Myocyte (in vitro differentiated cells): ENCODE results near the gene ANKRD36C. TPM values are rescaled to one million over a fixed set of nuclear protein-coding genes. Genes with fewer than 3 reads are reported as not detected.
"Not testable (repeated sequence)": the region's sequence is repeated elsewhere in the genome, so short reads cannot be mapped to it uniquely, and the experiment has no call there.

ENCODE experiments used
- DNase-seq: peaks from one replicate; pipeline ENCODE4 v3.0.0-alpha.2; 2012; ENCODE audit warnings: low read depth
- polyA plus RNA-seq: library from polyadenylated mRNA; unstranded; fragments of >200 nt; gene quantifications from one replicate; pipeline ENCODE4 v1.2.1, GENCODE V29; 2012; ENCODE audit warnings: missing spikeins
- total RNA-seq: library from RNA; depleted of rRNA; stranded (reverse); fragments of >200 nt; gene quantifications from 2 replicates; pipeline ENCODE4 v1.2.3, GENCODE V29; 2014

Gene ANKRD36C
- total RNA-seq, result 16.6 and 29.1 TPM in 2 replicates
- 3.4 TPM for polyA plus RNA-seq

DNA sequence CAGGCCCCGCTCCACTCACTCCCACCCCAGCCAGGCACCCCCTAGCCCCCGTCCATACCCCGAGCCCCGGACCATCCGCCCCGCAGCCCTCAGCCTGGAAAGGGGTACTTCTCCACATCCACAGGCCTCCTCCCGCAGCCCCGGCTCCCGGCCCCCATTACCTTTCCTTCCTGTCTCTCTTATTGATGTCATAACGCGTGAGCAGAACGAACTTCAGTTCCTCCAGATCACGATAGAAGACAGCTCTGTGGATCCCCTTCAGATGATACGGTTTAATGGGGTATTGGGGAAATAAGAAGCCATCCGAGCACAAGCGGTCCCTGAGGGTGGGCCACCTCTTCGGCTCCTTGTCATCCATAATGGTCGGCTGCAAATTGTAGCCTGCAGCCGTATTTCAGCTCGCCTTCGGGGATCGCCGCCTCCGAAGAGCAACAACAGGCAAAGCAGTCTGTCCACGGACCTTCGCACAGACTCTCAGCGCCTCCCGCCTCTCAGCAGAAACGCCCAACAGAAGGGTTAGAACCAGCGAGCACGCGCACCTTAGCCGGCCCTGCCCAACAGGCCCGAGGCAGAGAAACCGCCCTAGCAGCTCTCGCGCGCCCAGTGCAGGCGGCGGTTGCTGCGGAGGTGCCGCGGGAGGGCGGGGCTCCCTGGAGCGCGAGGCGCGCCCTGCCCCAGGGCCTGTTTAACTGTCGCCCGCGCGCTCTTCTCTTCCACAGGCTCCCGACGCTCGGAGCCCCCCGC is at the start of gene ANKRD36C:
Gene ANKRD36C (minus strand): TSS at position 474 of the 744 bp plus-strand sequence. CDS start 116 bp downstream, at position 358.
- DNase-seq, result peak; percentile 32

DNA sequence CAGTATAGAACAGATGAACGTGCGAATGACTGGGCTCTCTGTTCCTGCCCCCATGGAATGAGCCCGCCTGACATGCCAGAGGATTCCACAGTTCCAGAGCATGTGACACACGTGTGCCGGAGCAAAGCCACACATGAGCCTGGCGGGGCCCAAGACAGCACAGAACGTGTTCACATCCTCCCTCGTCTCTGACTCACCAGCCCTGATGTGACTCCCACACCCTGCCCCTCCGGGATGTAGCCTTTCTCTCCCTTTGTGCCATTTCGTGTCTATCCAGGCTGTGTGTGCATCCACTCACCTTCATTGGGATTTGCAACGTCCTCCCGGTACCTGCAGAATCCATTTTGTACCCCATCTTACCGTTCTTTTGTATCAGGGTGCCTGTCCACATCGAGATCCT is 43.9 kb upstream of the ANKRD36C start:
- DNase-seq, result not testable (repeated sequence)

GRCh38 chr2:96034792-96035191 is 43.2 kb upstream of the ANKRD36C start, which contains the start of gene GPAT2:
GPAT2 (minus strand) TSS chr2:96034916; CDS start chr2:96032359, 2,557 bp downstream.
- DNase-seq, result not testable (repeated sequence)

- DNase-seq, result not testable (repeated sequence)
Measured at GRCh38 chr2:96033997-96034396, 42.4 kb upstream of the ANKRD36C start.

GRCh38 chr2:96027725-96028325 is 36.2 kb upstream of the ANKRD36C start:
- DNase-seq, result not testable (repeated sequence)

DNA sequence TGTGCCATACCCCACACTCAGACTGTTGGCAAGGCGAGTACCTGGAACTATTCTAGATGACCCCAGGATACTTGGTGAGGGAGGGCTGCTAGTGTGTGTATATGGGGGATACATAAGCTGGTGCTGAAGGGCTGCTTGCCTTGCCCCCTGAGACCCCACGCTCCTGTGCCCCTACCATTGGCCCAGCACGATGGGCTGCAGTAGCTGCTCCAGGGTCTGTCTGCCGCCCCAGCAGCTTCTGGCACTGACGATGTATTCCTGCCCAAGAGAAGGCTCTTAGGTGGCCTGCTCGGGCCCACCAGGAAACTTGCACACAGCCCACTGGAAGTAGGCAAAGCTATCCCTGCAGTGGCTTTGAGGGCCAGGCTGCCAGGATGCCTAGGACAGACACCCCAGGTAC is 34.1 kb upstream of the ANKRD36C start:
- DNase-seq, result not testable (repeated sequence)

DNA sequence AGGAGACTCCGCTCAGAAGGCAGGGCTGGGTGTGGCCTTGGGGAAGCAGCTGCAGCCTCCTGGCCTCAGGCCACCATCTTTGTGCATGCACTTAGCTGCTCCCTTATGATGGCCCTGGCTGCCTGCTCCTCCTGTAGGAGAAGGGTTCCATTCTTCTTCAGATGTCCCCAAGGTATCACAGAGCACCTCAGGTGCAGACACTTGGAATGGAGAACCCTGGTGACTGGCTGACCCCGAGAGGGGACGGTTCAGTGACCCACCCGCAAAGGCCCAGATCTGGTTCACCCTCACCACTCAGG is 33.5 kb upstream of the ANKRD36C start:
- DNase-seq, result peak; percentile 53

GRCh38 chr2:96024336-96025193 is 32.9 kb upstream of the ANKRD36C start:
- no peak for DNase-seq

DNA sequence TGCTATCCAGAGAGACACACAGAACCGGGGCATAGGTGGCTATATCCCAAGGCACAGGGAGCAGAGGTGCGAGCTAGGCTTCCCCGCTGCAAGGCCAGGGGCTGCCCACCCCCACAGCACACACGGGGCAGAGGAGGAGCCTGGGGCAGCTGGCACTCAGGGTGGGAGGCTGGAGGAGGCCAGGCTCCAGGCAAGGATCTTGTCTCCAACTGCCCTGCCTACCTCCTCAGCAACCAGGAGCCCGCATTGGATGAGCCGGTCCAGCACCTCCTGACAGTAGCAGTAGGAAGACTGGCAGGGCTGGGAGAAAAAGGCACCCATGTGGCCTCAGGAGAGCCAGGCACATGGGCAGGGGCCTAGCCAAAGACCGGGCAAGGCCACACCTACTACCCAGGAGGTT is 32.1 kb upstream of the ANKRD36C start:
- DNase-seq, result not testable (repeated sequence)

DNA sequence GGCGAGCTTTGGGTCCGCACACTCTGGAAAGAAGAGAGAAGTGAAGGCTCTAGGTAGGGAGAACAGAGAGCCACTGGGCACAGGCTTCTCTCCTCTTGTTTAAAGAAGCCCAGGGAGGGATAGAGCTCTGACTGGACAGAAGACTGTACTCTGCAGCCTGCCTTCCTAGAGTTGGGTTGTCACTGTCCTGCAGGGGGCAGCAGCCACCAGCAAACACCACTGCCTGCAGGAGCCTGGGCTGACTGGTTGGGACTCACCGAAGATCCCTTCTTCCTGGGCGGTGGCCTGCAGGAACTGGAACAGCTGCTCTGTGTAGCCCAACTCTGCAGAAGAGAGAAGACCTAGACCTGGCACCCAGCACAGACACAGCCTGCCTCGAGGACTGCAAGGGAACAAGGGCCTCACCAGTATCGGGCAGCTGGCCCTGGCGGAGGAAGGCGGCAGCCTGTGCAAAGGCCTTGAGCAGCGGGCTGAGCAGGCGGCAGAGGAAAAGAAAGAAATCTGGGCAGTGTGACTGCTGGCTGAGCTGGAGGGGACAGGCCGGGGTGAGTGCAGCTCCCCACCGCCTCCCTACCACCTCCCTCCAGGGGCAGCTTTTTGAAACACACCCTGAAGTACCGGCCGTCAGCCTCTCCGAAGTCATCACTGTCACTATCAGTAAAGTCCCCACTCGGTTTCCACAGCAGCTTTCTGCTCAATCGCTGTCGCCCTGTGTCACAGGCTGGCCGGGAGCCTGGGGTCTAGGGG is 31.2 kb upstream of the ANKRD36C start:
- peak; percentile 90 for DNase-seq

DNA sequence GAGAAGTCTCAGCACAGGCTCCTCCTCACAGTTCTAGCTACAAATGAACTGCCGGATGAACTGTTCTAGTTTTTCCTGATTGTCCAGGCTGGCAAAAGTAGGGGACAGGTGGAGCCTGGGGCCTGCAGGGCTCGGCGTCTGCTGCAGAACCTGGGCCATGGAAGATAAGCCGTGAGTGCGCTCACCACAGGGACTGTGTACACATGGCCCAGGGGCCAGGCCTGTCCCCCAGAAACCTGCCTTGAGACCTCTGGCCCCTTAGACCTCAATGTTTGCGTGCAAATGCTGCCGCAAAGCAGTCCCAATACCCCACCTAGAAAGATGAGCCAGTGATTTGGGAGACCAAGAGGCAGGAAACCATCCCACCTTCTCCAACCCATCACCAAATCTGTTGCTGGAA is 30.5 kb upstream of the ANKRD36C start:
- not testable (repeated sequence) for DNase-seq

GRCh38 chr2:96021142-96021541 is 29.5 kb upstream of the ANKRD36C start:
- DNase-seq, result not testable (repeated sequence)

GRCh38 chr2:96019909-96020590 is 28.4 kb upstream of the ANKRD36C start:
- not testable (repeated sequence) for DNase-seq

GRCh38 chr2:96016321-96016720 is 24.7 kb upstream of the ANKRD36C start:
- DNase-seq, result not testable (repeated sequence)

DNA sequence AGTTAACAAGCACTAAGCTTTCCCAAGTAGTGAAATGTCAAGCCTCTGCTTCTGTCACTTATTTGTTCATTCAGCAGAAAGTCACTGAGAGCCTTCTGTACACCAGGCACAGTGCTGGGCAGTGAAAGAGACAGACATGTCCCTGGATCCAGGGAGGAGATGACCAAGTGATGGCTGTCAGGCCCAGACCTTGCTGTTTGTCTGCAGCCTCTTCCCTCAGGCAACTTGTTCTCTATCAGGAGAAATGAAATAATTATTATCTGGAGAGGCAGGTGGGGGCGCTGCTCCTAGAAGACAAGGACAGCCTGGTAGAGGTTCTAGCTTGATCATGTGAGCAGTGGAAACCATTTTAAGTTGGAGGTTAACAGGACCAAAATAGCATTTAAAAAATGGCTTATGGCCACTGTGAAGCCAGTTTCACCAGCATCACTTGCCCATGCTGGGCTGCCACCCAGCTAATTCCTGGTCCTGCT is 21.2 kb upstream of the ANKRD36C start:
- DNase-seq, result not testable (repeated sequence)

DNA sequence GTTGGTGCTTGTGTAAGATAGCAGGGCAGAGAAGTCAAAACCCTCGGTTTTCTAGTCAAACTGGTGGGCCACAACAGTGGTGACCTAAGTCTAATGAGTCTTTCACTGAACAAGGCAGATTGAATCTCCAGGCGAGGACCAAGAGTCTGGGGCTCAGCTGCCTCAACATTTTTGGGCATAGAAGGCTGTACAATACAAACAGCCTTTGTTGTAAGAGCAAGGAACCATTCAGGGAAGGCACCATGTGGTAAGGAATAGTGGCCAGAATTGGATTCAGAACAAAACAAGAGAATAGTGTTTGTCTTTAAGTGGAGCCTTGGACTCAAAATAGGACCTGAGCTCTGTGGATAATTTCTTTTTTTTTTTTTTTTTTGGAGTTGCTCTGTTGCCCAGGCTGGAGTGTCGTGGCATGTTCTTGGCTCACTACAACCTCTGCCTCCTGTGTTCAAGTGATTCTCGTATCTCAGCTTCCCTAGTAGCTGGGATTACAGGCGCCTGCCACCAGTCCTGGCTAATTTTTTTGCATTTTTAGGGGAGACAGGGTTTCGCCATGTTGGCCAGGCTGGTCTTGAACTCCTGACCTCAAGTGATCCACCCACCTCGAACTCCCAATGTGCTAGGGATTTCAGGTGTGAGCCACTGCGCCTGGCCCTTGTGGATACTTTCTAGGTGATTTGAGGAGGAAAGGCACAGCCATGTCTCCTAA is 20.6 kb upstream of the ANKRD36C start:
- DNase-seq, result not testable (repeated sequence)

GRCh38 chr2:96011129-96011455 is 19.5 kb upstream of the ANKRD36C start:
- DNase-seq, result peak; percentile 11

GRCh38 chr2:96010320-96011128 is 18.9 kb upstream of the ANKRD36C start:
- DNase-seq, result peak; percentile 85

- not testable (repeated sequence) for DNase-seq
Measured at GRCh38 chr2:96009833-96010232, 18.2 kb upstream of the ANKRD36C start.
